Activated B cell treated with CpG ODN at 0.5 μM for 24 hours (primary cell): ENCODE measurements around the gene NTRK1. TPM values are rescaled to one million over a fixed set of nuclear protein-coding genes. Genes with fewer than 3 reads are reported as not detected.
A peak's percentile ranks its signal among the peaks of the same experiment; 100 is the strongest.

ENCODE experiments used
- ATAC-seq: fragments of 200-7000 bp; cut with Tn5 transposase; one replicate; pipeline ENCODE4 v1.10.0; 2021; ENCODE audit warnings: low read depth, mild to moderate bottlenecking, moderate library complexity
- CTCF ChIA-PET: fragments of 350-600 bp; sonication (Branson Sonifier 250); formaldehyde crosslinking; loops from one replicate; lab custom pipeline; 2021; ENCODE audit warnings: antibody characterized with exemption; lab: Charles Lee
- POLR2A ChIA-PET: fragments of 350-600 bp; sonication (Branson Sonifier 250); formaldehyde crosslinking; loops from one replicate; lab custom pipeline; 2021; ENCODE audit warnings: antibody characterized with exemption; lab: Charles Lee
- DNase-seq: peaks from one replicate; pipeline ENCODE4 v3.0.0; 2022
- H3K27ac Mint-ChIP-seq: one replicate; pipeline ENCODE4 v1.8.0; 2020; ENCODE audit warnings: mixed read lengths
- H3K27me3 Mint-ChIP-seq: one replicate; pipeline ENCODE4 v1.8.0; 2021; ENCODE audit warnings: mixed read lengths
- H3K36me3 Mint-ChIP-seq: one replicate; pipeline ENCODE4 v1.8.0; 2021; ENCODE audit warnings: low read depth, mixed read lengths
- H3K4me1 Mint-ChIP-seq: one replicate; pipeline ENCODE4 v1.8.0; 2021; ENCODE audit warnings: mixed read lengths
- H3K4me3 Mint-ChIP-seq: one replicate; pipeline ENCODE4 v1.8.0; 2020; ENCODE audit warnings: mild to moderate bottlenecking, mixed read lengths
- H3K9me3 Mint-ChIP-seq: one replicate; pipeline ENCODE4 v1.8.0; 2020; ENCODE audit warnings: mixed read lengths
- CTCF ChIP-seq: fragments of 200-600 bp; IDR thresholded peaks from one replicate; pipeline ENCODE4 v1.8.0; 2022; ENCODE audit warnings: antibody characterized with exemption, mild to moderate bottlenecking
- intact Hi-C: fragments of 100-400 bp; cut with micrococcal nuclease; formaldehyde crosslinking; loops from one replicate; pipeline ENCODE4 v1.15.1; 2024
- total RNA-seq: library from RNA; stranded (reverse); gene quantifications from 2 replicates; pipeline ENCODE4 v1.2.3, GENCODE V29; 2022

NTRK1 gene
- total RNA-seq, 1 donor from 2014 or later = 0.11 TPM

DNA sequence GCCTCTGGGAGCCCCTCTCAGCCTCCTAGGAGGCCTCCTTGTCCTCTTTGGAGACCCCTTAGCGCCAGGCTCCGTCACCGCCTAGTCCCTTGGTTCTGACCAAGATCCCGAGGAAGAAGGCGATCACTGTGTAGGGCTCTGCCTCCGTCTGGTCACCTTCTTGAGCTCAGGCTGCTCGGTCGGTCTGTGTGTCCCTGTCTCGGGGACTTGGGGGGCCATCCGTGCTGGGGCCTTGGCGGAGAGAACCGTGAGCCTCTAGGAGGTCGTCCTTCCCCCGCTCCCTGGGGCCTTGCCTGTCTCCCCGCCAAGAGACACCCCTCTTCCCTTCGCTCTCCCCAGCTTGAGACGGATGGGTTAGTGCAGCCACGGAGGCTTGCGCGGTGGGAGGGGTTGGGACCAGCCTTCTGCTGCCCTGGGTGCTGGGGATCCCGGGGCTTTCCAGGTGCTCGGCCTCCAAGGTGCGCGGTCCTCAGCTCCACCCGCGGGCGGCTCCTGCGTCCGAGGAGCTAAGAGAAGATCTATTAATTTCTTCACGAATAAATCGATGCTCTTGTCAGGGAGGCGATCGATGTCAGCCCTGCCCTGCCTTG is 1.0 kb upstream of the NTRK1 start:
- DNase-seq = peak; percentile 21
- Mint-ChIP-seq H3K4me3 (peak overlapping the region; percentile 65), H3K4me1 (peaks cover 14% of the 10 kb centered on the region), H3K27me3 (peaks cover 53% of the 10 kb centered on the region), H3K27ac (no peak overlapping the region), H3K9me3 (no peaks in the 10 kb centered on the region), H3K36me3 (no peaks in the 10 kb centered on the region)
- intact Hi-C loops = loop anchor here (1.0 kb wide), 4 partner anchors 46 to 170 kb away; no protein-coding TSS in a partner anchor
- TF ChIP-seq CTCF = no peak
- ATAC-seq = peak; percentile 12
- POLR2A ChIA-PET = interaction anchor here (0.8 to 1.7 kb wide), 3 partner anchors 64 to 170 kb away, joined by 4 to 17 read pairs (median 4); no protein-coding TSS in a partner anchor
- CTCF ChIA-PET = interaction anchor here (0.6 to 5.0 kb wide), 15 partner anchors 11 to 474 kb away, joined by 3 to 66 read pairs (median 6); no protein-coding TSS in a partner anchor

- ATAC-seq (peak; percentile 69), DNase-seq (peak; percentile 46)
- TF ChIP-seq CTCF = no peak
- H3K4me3 Mint-ChIP-seq = peak overlapping the region; percentile 65
- H3K27me3 Mint-ChIP-seq = peaks cover 50% of the 10 kb centered on the region
- H3K4me1 Mint-ChIP-seq = peaks cover 14% of the 10 kb centered on the region
- CTCF ChIA-PET = interaction anchor here (0.6 to 5.0 kb wide), 15 partner anchors 11 to 475 kb away, joined by 3 to 66 read pairs (median 6); no protein-coding TSS in a partner anchor
- H3K36me3 Mint-ChIP-seq = no peaks in the 10 kb centered on the region
- H3K9me3 Mint-ChIP-seq = no peaks in the 10 kb centered on the region
- no peak overlapping the region for H3K27ac Mint-ChIP-seq
- intact Hi-C loops = loop anchor here (1.0 kb wide), 4 partner anchors 47 to 171 kb away; no protein-coding TSS in a partner anchor
- POLR2A ChIA-PET = interaction anchor here (0.6 to 1.7 kb wide), 4 partner anchors 64 to 170 kb away, joined by 3 to 17 read pairs (median 4); no protein-coding TSS in a partner anchor
These were observed 495 bp upstream of the NTRK1 start for GRCh38 chr1:156860113-156860627.

DNA sequence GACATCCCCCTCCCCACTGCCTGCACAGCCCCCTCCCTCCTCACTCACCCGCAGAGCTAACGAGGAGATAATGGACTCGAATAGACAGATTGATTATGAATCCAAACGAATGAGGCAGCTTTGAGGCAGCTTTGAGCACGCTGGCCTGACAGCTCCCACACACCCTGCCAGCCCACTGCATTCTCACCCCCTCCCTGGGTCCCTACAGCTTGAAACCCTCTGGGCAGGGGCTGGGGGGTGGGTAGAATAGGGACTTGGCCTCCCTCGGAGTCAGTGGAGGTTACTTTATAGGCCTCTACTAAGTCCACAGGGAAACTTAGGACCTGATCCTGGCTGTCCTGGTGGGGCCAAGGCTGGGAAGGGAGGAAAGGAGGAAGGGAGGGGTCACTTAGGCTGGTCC is 1.9 kb downstream of the NTRK1 start:
- DNase-seq (no peak), ATAC-seq (no peak)
- H3K4me3 Mint-ChIP-seq = no peak overlapping the region
- ChIA-PET CTCF (interaction anchor here (3.8 to 4.0 kb wide), 2 partner anchors 24 to 173 kb away, joined by 22 to 66 read pairs; no protein-coding TSS in a partner anchor), POLR2A (no interaction called here)
- no peak overlapping the region for H3K27ac Mint-ChIP-seq
- no peaks in the 10 kb centered on the region for H3K36me3 Mint-ChIP-seq
- intact Hi-C loops = no loop called here
- peaks cover 14% of the 10 kb centered on the region for H3K4me1 Mint-ChIP-seq
- H3K27me3 Mint-ChIP-seq = peaks cover 55% of the 10 kb centered on the region
- H3K9me3 Mint-ChIP-seq = no peaks in the 10 kb centered on the region
- TF ChIP-seq CTCF = no peak

DNA sequence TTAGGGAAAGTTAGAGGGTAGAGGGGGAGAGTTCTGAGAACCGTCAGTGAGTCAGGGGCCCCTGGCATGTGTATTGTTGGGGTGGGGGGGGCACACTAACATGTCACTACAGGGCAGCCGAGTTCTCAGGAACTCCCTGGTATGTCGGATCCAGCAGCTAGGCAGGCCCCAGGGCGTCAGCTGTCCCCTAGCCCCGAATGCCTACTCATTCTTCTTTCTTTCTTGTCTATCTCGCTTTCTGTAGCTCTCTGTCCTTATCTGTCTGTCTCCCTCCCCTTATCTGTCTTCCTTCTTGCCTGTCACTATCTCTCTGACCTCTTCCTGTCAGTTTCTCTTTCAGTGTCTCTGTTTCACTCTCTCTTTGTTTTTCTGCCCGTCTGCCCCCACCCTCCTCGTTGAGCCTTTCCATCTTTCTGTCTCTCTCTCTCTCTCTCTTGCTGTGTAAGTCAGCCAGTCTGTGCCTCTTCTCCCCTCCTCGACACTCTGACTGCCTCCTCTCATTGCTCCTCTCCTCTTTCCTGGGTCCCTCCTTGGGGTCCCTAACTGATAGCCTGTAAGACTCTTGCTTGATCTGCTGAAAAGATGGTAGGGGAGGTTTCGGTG is 2.4 kb downstream of the NTRK1 start:
- CTCF ChIA-PET = interaction anchor here (3.8 to 4.0 kb wide), 2 partner anchors 25 to 174 kb away, joined by 22 to 66 read pairs; no protein-coding TSS in a partner anchor
- Mint-ChIP-seq H3K27ac (no peak overlapping the region), H3K27me3 (peaks cover 55% of the 10 kb centered on the region), H3K36me3 (no peaks in the 10 kb centered on the region), H3K9me3 (no peaks in the 10 kb centered on the region), H3K4me1 (peaks cover 14% of the 10 kb centered on the region), H3K4me3 (no peak overlapping the region)
- intact Hi-C loops = no loop called here
- POLR2A ChIA-PET = no interaction called here
- ATAC-seq = no peak
- DNase-seq = no peak
- no peak for TF ChIP-seq CTCF

DNA sequence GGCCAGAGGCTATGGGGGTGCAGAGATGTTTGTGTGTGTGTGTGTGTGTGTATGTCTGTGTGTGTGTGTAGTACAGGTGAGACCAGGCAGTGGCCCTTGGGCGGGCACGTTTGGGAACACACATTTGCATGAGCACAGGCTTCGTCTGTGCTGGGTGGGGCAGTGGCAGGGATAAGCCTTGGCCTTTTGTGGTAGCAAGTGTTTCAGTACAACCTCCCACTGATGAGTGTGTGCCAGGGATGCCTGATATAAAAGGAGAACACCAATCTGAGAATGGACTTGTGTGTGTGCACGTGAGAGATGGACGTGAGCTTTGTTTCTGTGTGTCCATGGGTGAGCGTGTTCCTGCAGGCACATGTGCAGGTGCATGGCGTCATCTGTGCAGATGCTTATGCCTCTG is 3.0 kb downstream of the NTRK1 start:
- no peak overlapping the region for H3K27ac Mint-ChIP-seq
- CTCF ChIA-PET = no interaction called here
- no peaks in the 10 kb centered on the region for H3K36me3 Mint-ChIP-seq
- H3K4me1 Mint-ChIP-seq = peaks cover 13% of the 10 kb centered on the region
- H3K27me3 Mint-ChIP-seq = peaks cover 50% of the 10 kb centered on the region
- TF ChIP-seq CTCF = no peak
- ATAC-seq (no peak), DNase-seq (no peak)
- POLR2A ChIA-PET = no interaction called here
- no peaks in the 10 kb centered on the region for H3K9me3 Mint-ChIP-seq
- no peak overlapping the region for H3K4me3 Mint-ChIP-seq
- intact Hi-C loops = no loop called here
